8988T (cell line): ENCODE results near the gene PEX11B.
"Not testable (repeated sequence)": the region's sequence is repeated elsewhere in the genome, so short reads cannot be mapped to it uniquely, and the experiment has no call there.

Experiments used
- DNase-seq: peaks from one replicate; pipeline ENCODE4 v3.0.0; 2011

The PEX11B gene

GRCh38 chr1:145951526-145951925 lies 33.0 kb upstream of the PEX11B start:
- DNase-seq, result no peak

DNA sequence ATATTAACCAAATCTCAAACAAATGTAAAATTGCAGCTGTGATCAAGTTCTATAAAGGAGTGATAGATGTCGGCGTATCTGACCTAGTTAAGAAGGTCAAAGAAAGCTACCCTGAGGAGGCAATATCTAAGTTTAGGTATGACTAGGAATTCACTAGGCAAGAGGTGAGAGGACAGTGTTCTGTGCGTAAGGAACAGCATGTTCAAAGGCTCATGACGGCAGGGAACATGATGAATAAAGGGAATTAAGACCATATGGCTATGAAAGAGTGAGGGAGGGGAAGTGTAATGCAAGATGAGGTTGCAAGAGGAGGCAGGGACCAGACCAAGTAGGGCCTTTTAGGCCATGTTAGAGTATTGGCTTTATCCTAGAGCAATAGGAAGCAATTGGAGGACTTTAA lies 30.7 kb upstream of the PEX11B start:
- no peak for DNase-seq

DNA sequence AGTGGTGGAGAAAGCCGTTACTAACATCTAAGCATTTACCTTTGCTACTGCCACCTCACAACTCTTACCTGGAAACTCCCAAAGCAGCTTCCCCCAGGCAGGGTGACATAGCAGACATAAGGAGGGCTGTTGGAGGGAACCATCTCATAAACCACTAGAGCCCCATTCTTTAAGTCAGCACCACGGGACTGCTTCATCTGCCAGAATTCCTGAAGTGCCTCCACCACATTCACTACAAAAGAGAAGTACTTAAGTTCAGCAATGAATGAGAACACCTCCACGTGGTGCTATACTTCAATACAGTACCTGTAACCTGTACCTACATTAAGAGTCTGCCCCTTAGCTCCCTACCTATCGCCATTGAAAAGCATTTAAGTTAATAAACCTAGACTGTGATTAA lies 29.0 kb upstream of the PEX11B start:
- no peak for DNase-seq

GRCh38 chr1:145946477-145946986 lies 28.0 kb upstream of the PEX11B start:
- no peak for DNase-seq

- no peak for DNase-seq
Measured at GRCh38 chr1:145944532-145944931, 26.0 kb upstream of the PEX11B start.

GRCh38 chr1:145942871-145943270 lies 24.4 kb upstream of the PEX11B start:
- DNase-seq, result no peak

DNA sequence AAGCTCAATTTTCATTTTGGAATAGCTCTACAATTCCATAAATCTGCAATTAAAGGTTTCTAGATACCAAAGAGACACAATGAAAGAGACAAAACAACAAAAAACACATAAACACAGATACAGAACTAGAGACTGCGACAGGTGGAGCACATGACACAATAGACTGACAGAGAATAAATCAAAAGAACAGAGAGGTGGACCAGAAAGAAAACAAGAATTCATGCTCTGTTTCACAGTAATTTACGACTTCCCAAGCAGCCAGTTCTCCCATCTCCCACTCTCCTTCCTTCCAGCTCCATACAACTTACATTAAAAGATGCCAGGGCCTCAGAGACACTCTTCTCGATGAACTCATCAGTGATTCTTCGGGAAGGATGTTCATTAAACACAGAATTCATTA lies 23.9 kb upstream of the PEX11B start:
- no peak for DNase-seq

DNA sequence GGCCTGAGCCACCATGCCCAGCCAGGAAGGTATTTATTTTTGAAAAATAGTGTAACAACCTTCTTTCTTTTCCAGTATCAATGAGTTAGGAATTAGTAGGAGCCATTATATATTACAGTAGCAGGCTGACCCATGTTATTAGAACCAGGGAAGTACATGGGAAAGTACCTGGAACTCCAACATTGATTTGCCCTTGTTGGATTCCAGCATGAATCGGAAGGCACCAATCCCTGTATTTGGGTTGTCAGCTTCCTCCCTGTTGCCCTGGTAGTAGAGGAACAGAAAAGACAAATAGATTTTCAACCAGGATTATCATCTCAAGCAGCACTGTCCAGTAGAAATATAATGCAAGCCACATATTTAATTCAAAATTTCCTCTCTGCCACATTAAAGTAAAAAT lies 18.9 kb upstream of the PEX11B start:
- no peak for DNase-seq

- no peak for DNase-seq
Measured at GRCh38 chr1:145936247-145936646, 17.7 kb upstream of the PEX11B start.

GRCh38 chr1:145935708-145936107 lies 17.2 kb upstream of the PEX11B start:
- no peak for DNase-seq

DNA sequence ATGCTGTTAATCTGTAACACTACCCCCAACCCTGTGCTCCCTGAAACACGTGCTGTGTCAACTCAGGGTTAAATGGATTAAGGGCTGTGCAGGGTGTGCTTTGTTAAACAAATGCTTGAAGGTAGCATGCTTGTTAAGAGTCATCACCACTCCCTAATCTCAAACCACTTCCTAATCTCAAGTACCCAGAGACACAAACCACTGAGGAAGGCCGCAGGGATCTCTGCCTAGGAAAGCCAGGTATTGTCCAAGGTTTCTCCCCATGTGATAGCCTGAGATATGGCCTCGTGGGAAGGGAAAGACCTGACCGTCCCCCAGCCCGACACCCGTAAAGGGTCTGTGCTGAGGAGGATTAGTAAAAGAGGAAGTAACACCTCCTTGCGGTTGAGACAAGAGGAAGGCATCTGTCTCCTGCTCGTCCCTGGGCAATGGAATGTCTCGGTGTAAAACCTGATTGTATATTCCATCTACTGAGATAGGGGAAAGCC lies 14.0 kb upstream of the PEX11B start:
- not testable (repeated sequence) for DNase-seq

DNA sequence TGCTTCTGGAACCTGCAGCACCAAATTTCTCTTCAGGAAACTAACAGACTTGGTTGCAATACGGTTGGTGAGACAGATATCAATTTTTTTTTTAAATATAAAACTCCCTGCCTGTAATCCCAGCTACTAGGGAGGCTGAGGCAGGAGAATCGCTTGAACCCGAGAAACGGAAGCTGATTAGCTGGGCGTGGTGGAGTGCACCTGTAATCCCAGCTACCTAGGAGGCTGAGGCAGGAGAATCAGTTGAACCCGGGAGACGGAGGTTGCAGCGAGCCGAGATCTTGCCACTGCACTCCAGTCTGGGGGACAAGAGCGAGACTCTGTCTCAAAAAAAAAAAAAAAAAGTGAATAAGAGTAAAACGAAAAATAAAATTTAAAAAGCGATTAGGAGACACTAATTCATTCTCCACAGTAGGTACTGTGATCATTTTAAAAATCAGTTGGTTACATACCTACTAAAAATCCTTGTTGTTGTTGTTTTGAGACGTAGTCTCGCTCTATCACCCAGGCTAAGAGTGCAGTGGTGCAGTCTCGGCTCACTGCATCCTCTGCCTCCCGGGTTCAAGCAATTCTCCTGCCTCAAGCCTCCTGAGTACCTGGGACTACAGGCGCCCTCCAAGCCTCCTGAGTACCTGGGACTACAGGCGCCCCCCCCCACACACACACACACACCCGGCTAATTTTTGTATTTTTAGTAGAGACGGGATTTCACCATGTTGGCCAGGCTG lies 9.6 kb upstream of the PEX11B start:
- no peak for DNase-seq

DNA sequence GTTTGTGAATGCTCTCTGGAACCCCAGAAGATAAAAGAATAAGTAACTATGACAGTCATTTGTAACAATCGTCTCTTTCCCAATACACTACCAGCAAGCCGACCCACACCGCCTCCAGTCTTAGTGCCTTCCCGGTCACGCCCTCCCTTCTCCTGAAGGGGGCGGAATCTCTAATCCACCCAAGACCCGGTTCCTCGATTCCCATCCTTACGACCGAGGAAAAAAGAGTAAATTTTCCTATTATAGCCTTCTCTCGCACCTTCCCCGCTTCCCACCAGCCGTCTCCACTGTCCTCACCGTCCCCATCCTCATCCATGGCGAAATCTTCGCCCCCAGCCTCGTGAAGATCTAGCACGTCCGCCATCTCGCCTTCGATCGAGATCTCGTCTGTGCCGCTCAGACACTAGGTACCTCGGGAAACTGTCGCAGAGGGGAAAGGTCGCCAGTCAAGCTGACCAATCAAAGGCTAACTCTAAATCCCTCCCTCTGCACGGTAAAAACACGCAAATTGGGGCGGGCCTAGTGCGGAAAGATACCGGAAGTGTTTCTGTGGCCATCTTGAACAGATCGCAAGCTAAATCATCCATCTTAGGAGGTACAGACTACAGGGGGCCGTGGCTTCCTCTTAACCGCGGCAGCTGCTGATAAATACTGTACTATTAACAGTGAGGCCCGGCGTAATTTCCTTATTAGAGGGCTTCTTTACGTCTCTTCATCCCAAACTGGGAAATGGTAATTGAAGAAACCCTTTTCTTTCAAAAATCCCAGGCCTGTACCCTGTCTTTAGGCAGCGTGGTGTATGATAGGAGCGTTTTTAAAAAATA lies 8.8 kb upstream of the PEX11B start, which contains the start of gene RBM8A:
TSS of gene RBM8A (minus strand) at position 422 of the 824 bp plus-strand sequence. CDS start at position 364, 58 bp downstream.
- DNase-seq, result no peak

DNA sequence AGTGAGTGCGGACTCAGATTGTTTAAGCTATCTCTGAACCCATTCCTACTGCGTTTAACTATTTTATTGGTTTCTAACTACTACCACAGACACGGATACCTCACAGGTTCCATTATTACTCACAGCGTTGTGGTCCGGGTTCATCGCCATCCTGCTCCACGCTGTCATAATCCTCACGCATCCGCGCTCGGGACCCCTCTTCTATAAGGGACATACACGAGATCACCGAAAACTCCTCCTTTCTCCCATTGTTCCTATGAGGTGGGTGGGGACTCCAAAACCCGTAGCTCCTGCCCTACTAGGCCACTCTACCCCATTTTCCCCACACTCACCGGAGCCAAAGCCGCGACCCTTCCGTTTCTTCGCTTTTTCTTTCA lies 8.2 kb upstream of the PEX11B start:
- no peak for DNase-seq

DNA sequence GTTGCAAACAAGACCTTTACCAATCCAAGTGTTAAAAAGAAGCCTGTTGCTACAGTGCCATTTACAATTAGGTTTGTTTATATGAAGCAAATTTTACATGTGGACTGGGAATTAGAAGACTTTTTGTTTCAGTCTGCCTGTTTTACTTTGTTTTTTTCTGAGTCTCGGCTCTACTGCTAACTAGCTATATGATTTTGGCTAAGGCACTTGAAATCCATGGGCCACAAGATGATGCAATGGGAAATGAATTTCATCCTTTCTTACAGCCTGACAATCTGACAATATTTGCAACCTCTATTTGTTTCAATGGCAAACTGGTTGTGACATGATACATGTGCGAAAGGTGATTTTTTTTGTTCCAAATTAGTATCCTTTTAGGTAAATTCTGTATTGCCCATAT lies 3.7 kb upstream of the PEX11B start:
- no peak for DNase-seq

GRCh38 chr1:145920297-145920696 lies 1.8 kb upstream of the PEX11B start:
- not testable (repeated sequence) for DNase-seq

DNA sequence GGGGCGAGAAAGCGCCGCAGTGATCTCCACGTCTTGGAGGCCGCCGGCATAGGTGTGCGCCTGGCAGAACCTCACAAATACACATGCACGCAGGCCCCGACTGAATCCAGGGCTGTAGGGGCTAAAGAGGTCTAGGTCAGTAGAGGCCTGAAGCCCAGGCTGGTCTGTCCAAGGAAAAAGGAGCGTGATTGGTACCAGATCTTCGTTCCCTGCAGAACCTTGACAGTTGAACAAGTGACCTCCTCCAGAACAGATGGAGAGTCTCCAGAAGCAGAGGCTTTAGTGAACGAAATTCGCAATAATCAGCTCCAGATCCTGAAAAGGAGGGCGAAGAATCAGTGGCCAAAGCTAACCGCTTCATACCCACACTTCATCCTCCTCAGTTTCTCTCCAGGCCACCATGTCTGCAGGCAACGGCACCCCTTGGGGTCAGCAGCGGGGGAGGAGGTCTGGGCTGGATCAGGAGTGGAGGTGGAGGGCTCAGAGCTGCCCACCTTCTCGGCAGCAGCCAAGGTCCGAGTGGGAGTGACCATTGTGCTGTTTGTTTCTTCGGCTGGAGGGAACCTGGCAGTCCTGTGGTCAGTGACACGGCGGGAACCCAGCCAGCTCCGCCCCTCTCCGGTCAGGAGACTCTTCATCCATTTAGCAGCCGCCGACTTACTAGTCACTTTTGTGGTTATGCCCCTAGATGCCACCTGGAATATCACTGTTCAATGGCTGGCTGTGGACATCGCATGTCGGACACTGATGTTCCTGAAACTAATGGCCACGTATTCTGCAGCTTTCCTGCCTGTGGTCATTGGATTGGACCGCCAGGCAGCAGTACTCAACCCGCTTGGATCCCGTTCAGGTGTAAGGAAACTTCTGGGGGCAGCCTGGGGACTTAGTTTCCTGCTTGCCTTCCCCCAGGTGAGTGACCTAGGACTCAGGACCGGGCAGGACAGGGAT lies 749 bp upstream of the PEX11B start:
- DNase-seq, result peak; percentile 51

DNA sequence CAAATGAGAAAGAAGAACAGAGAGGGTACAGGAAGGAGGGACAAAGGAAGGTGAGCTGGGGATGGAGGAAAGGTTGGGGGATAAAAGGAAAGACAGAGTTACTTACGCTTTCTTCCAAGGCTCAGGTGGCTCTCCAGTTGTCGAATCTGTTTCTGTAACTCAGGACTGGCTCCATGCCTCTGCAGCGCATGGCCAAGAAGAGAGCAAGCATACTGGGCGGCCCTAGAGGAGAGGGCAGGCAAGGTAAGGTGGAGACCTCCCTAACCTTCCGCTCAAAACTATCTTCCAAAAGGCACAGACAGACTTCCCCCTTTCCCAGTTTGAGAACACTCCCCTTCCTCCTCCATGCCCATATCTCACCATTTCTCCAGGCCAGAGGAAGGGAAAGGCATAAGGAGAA lies 922 bp downstream of the PEX11B start:
- no peak for DNase-seq

GRCh38 chr1:145916745-145917144 lies 1.8 kb downstream of the PEX11B start:
- DNase-seq, result no peak

GRCh38 chr1:145912128-145912641 lies 6.3 kb downstream of the PEX11B start:
- DNase-seq, result no peak

DNA sequence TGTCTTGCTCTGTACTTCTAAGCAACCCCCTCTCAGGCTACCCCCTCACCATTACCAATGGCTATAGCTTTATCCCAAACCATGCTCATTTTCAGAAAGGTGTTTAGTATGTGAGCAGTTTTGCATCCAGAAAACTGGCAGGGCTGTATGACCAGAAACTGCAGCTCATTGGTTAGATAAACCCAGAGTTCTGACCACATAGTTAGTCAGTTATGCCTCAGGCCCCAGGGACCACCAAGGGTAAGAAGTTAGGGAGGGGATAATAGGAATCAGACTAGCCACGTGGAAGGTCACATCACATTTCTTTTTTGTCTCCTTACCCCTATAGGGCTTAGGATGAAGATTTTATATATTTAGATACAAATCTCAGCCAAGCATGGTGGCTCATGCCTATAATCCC lies 9.9 kb downstream of the PEX11B start:
- no peak for DNase-seq

- DNase-seq, result no peak
Measured at GRCh38 chr1:145906954-145907753, 11.4 kb downstream of the PEX11B start.
